Stimulated activated CD4-positive, alpha-beta T cell treated with anti-CD3 and anti-CD28 coated beads, Interleukin-2, amount 100 ng/mL, for 4 hours (primary cell): ENCODE measurements around the gene FGF21.
"Not testable (repeated sequence)": the region's sequence is repeated elsewhere in the genome, so short reads cannot be mapped to it uniquely, and the experiment has no call there.

Experiments
- DNase-seq: peaks from one replicate; pipeline ENCODE4 v3.0.0-alpha.2; 2020; ENCODE audit warnings: low read depth

FGF21 gene

DNA sequence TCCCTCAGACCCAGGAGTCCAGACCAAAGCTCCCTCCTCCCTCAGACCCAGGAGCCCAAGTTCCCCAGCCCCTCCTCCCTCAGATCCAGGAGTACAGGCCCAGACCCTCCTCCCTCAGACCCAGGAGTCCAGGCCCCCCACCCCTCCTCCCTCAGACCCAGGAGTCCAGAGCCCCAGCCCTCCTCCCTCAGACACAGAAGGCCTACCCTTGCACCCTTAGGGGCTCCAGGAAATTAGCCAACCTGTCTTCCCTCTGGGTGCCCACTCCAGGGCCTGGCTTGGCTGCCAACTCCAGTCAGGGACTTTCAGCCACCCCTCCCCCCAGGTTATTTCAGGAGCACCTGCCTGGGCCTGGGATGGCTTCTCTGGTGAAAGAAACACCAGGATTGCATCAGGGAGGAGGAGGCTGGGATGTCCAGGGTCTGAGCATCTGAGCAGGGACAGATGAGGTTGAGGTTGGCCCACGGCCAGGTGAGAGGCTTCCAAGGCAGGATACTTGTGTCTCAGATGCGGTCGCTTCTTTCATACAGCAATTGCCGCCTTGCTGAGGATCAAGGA is at the start of gene FGF21:
TSS of gene FGF21 (plus strand) at position 441 of the 558 bp plus-strand sequence. CDS start 713 bp downstream, outside the sequence.
- DNase-seq = no peak

DNA sequence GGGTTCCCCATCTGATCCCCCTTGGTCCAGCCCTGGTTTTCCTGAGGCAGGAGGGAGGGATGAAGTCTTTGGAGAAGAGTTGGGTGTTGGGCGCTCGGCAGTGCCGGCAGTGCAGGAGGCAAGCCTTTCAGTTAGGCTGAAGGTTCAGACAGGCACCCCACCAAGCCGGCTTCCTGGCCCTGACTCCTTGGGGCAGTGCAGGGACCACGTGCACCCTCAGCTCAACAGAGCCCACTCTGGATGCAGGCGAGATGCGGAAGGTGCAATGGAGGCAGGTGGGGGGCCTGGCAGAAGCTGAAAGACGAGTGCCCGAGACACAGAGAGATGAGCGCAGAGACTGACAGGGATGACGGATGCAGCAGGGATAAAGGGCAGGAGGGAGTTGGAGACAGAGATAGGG is 46.9 kb upstream of the FGF21 start:
- no peak for DNase-seq

GRCh38 chr19:48711106-48711662 is 44.1 kb upstream of the FGF21 start:
- DNase-seq = no peak

- DNase-seq = no peak
Observed at GRCh38 chr19:48713041-48713863, 42.1 kb upstream of the FGF21 start.

- DNase-seq = peak; percentile 94
Observed at GRCh38 chr19:48713864-48714755, 41.2 kb upstream of the FGF21 start.

DNA sequence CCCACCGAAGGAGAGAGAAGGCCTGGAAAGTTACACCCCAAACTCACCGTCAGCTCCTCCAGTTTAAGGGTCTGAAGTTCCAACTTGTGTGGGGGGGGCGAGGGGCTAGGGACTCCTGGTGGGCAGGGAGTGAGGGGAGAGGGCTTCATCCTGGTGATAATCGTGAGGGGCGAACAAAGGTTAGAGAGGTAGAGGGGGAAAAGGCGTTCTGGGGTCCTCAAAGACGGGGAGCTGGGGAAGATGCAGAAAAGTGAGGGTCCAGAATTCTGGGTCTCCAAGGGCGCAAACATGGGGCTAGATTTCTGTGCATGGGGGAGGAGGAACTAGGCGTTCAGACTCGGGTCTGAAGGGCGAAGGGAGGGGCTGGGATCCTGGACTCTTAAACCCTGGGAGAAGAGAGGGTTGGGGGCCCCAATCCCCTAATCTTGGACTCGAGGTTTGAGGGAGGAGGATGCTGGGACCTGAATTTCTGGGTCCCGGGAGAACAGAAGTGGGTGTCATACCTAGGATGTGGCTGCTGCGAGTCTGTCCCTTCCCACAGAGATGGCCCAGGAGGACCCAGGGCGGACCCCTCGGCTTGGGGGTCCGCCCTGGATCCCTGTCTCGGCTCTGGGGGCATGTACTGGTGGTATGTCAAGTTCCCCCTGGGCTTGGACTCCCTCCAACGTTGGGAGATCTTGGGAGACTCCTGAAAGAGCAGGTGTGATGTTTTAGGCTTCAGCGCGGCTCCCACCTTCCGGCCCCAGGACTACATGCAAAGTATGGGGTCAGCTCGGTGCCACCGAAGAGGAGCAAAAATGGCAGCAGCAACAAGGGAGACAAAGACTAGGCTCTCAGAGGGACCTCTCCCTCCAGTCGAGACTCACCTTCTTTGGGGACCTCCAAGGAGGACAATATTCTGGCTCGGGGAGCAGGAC is 40.3 kb upstream of the FGF21 start:
- no peak for DNase-seq

GRCh38 chr19:48715681-48716171 is 39.6 kb upstream of the FGF21 start:
- no peak for DNase-seq

GRCh38 chr19:48716562-48717291 is 38.6 kb upstream of the FGF21 start:
- no peak for DNase-seq

GRCh38 chr19:48718106-48718505 is 37.2 kb upstream of the FGF21 start:
- DNase-seq = not testable (repeated sequence)

GRCh38 chr19:48718711-48719231 is 36.6 kb upstream of the FGF21 start:
- DNase-seq = no peak

DNA sequence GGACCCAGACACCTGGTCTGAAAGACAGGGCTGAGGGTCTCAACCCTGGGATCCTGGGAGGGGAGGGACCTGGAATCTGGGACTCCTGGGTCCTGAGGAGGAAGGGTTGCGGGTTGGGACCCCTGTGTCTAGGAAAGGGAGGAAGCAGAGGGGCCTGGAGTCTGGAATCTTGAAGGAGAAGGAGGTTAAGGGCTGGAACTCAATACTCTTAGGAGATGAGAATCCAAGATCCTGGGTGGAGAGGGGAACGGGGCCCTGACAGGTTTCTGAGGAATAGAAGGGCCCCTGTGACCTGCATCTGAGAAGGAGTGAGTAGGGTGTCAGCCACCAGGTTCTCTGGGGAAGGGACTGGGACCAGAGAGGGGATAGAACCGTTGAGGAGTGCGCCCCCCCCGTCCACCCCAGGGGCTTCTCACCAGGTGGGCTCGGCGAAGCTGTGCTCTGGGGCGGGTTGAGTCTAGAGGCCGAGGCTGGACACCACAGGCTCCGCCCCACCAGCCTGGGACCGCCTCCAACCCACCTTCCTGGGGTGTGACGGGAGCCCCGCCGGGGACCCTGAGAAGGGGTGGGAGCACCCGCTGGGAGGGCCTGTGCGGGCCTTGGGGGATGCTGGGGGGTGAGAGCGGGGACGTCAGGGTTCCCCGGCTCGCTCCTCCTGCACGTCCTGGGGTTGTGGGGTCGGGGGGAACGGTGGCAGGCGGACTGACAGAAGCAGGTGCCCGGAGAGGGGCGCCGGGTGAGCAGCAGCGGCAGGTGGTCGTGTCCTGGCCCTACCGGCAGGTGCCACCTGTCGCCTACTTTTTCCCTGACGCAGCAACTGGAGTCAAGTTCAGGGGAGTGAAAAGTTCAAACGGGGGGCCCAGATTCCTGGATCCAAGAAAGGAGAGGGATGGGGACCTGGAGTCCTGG is 35.8 kb upstream of the FGF21 start, which contains the start of gene MAMSTR:
TSS of gene MAMSTR (minus strand) at position 463 of the 909 bp plus-strand sequence. CDS start 694 bp downstream, outside the sequence.
- DNase-seq = no peak

DNA sequence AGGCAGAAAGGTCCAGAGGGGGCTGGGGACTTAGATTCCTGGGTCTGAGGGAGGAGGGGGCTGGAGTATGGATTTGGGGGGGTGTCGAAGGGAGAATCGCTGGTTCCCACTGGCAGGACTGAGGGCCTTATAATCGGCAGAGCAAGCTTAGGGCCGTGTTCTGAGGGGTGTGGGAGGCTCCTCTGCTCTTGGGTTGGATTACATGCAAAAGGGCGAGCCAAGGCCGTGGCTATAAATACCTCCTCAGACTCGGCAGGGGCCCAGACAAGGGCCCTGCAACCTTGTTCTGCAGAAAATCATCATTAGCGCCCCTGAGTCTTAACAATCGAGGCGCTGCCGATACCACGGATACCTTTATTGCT is 35.1 kb upstream of the FGF21 start:
- DNase-seq = no peak

DNA sequence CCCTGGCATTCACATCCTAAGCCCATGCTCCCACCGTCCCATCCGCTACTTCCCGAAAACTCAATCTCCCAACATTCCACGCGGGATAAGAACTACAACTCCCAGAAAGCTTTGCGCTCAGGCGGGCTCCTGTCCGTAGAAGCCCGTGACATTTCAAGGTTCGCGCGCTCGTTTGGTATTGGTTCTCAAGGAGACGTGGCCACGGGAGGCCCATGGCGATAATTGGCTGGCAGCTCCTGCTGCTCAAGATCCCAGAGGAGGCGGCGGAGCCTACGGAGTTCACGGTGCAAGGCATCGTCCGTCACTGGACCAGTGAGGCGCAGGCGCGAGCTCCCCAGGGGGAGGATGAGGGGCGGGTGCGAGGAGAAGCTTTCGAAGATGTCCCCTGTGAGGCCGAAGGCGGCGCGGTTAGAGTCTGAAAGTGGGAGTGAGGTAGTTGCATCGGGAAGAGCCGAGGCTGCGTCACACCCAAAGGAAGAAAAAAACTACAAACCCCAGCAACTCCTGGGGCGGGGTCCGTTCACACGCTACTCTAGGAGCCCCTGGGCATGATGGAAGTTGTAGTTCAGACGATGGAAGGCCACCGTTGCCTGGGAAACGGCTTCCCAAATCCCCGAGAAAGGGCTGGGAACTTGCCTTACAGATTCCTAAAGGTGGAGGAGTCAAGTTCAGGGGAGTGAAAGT is 34.6 kb upstream of the FGF21 start:
- DNase-seq = peak; percentile 83

DNA sequence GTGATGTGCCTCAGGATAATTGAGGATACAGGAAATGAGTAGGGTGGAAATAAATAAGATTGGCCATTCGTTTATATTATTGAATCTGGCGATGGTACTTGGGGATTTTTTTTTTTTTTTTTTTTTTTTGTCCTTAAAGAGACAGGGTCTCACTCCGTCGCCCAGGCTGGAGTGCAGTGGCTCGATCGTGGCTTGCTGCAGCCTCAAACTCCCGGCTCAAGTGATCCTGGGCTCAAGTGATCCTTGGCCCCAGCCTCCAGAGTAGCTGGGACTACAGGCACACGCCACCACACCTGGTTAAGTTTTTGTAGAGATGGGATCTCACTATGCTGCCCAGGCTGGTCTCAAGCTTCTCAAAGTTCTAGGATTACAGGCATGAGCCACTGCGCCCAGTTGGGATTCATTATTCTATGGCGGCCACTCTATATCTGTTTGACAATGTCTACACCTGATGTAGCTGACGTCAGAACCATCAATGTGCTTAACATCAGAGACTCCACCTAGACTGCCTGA is 33.1 kb upstream of the FGF21 start:
- DNase-seq = no peak

GRCh38 chr19:48724796-48725753 is 30.2 kb upstream of the FGF21 start:
- DNase-seq = peak; percentile 25

DNA sequence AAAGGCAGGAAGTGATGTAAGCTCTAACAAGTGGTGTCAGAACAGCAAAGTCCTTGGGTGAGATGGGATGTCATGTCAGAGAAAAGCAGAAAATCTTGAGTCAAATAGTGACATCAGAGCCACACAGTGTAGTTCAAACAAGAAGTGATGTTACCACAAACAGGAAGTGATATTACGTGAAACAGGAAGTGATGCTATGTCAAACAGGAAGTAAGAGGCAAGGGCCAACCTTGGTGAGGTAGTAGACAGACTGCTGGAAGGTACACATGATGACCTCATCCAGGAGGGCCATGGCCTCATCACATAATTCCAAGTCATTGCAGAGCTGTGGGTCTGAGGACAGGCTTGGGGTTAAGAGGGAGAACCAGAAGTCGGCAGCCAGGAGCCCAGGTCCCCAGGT is 28.8 kb upstream of the FGF21 start:
- DNase-seq = no peak
